Suppressor macrophage treated with lipopolysaccharide for 4 hours (primary cell): ENCODE measurements around the gene ZNF213.

Experiments
- DNase-seq: peaks from one replicate; pipeline ENCODE4 v3.0.0-alpha.2; 2020

Gene ZNF213, protein sequence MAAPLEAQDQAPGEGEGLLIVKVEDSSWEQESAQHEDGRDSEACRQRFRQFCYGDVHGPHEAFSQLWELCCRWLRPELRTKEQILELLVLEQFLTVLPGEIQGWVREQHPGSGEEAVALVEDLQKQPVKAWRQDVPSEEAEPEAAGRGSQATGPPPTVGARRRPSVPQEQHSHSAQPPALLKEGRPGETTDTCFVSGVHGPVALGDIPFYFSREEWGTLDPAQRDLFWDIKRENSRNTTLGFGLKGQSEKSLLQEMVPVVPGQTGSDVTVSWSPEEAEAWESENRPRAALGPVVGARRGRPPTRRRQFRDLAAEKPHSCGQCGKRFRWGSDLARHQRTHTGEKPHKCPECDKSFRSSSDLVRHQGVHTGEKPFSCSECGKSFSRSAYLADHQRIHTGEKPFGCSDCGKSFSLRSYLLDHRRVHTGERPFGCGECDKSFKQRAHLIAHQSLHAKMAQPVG

DNA sequence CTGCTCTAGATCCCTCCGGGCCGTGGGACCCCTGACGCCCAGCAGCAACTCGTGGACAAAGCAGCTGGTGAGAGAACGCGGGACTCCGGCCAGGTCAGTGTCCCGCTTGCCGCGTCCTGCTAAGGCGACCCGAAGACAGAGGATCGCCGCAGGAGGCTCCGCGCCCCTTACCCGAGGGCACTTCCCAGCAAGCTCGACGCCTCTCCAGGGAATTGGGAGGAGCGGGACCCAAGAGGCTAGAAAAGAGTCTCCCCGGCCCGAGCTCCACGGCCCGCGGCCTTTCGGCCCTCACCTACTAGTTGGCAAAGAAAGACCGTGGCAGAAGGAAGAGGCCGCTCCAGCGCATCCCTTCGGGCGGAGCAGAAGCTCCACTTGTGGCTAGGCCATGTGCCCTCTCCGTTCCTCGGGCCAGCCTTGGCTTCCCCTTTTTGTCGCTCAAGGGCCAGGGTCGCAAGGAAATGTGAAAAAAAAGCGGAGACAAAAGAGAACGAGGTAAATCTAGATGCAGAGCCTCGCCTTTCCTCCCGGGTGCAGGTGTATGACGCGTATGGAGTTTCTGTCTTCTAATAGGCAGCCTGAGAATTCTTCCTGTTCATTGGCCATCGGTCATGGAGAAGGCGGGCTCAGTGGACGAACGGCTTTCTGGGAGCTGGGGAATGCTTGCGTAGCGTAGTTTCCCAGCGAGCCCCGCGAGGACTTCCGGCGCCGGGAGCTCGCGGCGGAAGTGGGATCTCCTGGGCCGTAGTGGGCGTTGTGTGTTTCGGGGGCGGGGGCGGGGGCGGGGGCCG lies at the start of gene ZNF213:
Gene ZNF213 (plus strand): TSS at position 692 of the 788 bp plus-strand sequence. CDS start 2,252 bp downstream, outside the sequence.
- DNase-seq: peak; percentile 97

DNA sequence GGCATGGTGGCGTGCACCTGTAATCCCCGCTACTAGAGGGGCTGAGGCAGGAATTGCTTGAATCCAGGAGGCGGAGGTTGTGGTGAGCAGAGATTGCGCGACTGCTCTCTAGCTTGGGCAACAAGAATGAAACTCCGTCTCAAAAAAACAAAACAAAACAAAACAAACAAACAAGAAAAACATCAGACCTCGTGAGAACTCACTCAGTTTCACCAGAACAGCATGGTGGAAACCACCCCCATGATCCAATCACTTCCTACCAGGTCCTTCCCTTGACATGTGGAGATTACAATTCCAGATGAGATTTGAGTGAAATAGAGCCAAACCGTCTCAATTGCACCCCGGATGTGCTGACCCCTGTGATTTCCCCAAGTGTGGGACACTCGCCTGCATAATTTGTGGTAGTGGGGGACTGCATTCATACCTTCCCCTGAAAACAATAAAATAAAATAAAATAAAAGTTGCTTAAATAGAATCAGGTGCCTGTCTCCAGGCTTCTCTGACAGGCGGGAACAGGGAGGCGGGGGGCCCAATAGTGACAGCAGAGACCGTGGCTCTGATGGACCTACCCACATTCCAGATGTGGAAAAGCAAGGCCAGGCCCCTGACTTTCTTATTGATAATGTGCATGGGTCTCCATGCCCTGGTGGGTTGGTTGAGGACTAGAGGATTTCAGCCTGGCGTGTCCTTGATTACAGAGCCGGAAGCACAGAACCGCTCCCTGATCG lies 48.8 kb upstream of the ZNF213 start:
- no peak for DNase-seq

DNA sequence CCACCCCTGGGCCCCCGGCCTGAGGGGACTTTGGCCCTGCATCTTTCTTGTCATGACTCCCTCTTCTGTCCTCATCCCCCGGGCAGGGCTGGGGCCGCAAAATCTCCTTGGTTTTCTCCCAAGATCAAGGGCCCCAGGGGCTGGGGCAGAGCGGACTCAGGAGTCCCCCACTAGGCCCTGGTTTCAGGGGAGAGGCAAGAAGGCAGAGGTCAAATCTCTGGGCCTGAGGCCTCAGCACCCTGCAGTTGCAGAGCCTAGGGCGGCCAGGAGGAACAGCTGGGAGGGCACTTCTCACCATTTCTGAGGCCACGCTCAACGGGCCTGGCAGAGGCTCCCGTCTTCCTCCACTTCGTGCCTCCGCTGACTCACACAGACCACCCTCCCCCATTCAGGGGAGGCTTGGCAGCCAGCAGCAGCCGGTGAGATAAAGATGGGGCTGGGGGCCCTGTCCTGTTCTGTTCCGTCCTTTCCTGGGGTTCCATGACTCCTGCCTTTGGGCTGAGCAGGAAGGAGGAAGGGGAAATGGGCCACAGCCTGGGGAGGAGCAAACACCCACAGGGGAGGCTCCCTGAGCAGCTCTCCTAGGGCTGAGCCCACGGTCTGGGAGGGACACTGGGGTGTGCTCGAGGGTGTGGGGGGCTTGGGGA lies 48.1 kb upstream of the ZNF213 start:
- DNase-seq: peak; percentile 45

DNA sequence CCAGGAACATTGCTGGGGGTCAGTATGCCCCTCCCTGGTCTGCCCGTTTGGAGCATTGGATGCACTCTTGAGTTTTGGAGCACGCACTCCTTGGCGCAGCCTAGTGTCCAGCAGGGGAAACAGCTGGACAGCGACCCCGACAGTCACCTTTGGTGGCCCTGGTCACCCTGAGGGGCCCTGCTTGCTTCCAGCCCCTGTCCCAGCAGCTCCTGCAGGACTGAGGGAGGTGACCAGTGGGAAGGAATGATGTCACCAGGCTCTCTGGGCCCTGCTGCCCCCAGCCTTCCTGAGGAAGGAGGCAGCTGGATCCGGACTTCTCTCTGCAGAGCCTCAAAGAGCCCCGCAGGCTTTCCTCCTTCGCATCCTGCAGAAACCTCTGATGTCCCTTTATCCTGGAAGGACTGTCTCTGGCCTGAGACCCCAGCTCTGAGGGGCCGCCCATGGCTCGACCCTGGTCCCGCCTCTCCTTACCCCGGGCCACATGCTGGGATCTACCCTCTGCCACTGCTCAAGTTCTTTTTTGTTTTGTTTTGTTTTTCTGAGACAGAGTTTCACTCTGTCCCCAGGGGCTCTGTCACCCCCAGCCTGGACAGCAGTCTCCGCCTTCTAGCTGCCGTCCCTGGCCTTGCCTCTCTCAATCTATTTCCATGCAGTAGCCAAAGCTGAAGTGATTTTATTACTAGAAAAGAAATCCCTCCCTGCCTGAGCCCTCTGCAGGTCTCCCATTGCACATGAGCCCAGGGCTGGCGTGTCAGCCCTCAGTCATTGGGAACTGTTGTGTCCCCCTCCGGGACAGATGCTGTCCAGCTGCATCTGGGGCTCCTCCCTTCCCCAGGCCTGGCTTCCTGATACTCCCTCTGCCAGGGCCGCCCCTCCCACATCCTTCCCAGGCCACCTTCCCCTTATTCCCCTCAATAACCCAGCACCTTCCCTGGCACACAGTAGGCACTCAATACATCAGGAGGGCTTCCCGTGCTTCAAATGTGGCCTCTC lies 47.3 kb upstream of the ZNF213 start:
- peak; percentile 33 for DNase-seq

DNA sequence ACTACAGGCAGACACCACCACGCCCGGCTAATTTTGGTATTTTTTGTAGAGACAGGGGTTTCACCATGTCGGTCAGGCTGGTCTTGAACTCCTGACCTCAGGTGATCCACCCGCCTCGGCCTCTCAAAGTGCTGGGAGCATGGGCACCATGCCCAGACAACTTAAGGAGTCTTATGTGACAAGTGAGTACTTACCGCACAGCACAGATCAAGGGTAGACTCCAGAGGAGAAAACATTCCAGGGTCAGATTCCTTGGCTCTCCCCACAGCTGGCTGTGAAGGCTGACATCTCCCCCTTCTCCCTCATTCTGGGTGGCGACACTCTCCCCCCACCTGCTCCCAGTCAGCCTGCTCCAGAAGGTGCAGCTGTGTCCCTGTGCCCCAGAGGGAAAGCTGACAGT lies 46.4 kb upstream of the ZNF213 start:
- DNase-seq: no peak

DNA sequence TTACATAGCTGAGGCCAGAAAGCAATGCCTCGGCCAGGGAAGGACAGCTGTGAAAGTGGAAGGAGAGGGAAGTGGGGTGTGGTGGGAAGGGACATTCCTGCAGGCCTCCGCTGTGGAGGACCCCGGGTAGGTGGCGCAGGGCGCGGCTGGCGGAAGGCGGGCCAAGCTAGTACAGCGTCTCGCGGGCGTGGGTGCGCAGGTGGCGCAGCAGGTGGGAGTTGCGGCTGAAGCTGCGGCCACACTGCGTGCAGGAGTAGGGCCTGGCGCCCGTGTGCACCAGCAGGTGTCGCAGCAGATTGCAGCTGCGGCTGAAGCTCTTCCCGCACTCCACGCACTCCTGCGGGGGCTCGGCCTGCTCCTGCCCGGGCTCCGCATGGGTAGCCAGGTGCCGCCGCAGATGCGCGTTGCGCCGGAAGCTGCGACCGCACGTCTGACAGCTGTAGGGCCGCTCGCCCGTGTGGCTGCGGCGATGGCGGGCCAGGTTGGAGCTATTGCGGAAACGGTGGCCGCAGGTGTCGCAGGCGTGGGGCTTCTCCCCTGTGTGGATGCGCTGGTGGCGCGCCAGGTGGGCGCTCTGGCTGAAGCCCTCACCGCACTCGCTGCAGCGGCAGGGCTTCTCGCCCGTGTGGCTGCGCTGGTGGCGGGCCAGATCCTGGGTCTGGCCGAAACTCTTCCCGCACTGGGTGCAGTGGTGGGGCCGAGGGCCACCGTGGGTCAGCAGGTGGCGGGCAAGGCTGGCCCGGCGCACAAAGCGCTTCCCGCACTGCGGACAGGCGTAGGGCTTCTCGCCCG lies 45.7 kb upstream of the ZNF213 start:
- DNase-seq: no peak

DNA sequence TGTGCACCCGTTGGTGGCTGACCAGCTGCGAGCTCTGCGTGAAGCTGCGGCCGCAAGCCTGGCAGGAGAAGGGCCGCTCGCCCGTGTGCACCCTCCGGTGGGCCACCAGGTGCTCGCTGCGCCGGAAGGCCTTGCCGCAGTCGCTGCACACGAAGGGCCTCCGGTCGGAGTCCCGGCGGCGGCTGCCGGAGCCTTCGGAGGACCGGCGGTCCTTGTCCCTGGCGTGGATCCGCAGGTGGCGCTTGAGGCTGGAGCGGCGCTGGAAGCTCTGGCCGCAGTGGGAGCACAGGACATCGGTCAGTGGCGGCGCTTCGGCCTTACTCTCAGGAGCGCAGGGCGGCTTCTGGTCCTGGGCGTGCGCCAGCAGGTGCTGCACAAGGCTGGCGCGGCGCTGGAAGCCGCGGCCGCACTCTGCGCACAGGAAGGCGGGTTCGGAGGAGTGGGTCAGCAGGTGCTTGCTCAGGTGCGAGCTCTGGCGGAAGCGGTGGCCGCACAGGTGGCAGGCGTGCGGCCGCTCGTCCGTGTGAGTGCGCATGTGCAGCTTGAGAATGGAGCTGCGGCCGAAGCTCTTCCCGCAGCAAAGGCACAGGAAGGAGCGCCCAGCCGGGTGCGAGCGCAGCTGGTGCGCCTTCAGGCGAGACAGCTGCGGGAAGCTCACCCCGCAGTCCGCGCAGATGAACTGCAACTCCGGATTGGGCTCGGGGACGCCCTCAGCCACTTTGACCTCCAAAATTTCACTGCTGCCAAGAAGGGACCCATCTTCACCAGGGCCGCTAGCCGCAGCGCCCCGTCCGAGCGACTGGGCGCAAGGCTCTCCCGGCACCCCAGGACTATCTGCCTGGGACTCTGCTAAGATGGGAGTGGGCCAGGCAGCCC lies 44.9 kb upstream of the ZNF213 start:
- DNase-seq: no peak

DNA sequence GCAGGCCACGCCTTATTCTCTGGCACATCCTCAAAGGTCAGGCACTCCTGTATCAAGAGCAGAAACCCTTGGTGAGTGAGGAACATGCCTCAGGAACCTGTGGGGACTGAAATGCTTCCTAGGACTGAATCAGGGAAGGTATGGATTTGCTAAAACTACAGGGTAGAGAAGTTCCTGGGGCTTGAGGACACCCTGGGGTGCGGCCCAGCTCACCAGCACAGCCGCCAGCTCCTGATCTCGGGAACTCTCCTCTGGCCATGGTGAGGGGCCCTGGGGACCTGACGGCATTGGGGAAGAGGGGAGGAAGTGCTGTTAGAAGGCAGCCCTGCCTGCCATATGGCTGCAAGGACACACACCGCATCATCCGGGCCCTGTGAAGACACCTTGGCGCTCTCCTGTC lies 43.3 kb upstream of the ZNF213 start:
- no peak for DNase-seq

DNA sequence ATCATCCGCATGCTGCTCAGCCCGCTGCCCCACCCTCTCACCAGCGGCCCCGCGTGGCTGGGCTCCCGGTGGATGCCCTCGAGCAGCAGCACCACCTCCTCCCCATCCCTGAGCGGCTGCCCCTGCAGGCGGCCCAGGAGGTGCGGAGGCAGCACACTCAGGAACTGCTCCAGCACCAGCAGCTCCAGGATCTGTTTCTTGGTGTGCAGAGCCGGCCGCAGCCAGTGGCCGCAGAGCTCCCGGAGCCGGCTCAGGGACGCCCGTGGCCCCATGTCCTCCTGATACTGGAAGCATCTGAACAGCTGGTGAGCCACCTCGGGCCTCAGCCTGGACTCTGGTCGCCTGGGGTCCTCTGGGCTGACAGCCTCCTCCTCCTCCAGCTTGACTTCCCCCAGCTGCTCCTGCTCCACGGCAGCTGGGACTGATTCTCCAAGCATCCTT lies 42.3 kb upstream of the ZNF213 start:
- no peak for DNase-seq

DNA sequence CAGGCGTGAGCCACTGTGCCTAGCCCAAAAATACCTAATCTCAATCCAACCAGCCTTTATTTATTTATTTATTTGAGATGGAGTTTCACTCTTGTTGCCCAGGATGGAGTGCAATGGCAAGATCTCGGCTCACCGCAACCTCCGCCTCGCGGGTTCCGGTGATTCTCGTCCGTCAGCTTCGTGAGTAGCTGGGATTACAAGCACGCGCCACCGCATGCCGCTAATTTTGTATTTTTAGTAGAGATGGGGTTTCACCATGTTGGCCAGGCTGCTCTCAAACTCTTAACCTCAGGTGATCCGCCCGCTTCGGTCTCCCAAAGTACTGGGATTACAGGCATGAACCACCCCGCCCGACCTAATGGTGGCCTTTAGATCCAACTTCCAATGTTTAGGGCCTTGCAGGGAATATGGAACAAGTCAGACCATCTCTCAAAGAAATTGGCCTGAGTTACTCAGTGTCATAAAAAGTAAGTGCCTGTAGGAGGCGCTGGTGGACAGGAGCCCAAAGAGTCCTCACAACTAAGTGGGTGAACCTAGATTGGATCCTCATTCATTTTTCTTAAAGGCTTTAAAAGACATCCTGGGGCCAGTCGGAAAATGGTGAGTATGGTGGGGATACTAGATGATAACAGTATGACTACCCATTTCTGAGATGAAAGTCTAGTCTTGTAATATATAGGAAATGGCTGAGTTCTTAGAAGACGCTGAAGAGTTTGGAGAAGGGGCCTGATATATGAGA lies 40.4 kb upstream of the ZNF213 start:
- peak; percentile 76 for DNase-seq

DNA sequence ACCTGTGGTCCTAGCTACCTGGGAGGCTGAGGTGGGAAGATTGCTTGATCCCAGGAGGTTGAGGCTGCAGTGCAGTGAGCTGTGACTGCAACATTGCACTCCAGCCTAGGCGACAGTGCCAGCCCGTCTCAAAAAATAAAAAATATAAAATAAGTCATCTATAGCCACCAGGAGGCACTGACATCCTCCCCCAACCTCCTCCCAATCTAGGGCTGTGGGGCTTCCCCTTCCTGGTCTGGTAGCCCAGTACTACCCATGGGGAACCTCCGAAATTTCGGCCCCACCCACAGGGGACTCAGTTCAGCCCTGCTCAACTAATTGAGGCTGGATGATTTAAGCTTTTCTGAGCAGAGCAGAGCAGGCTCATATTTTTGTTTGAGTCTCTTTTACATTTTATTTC lies 39.0 kb upstream of the ZNF213 start:
- peak; percentile 87 for DNase-seq

DNA sequence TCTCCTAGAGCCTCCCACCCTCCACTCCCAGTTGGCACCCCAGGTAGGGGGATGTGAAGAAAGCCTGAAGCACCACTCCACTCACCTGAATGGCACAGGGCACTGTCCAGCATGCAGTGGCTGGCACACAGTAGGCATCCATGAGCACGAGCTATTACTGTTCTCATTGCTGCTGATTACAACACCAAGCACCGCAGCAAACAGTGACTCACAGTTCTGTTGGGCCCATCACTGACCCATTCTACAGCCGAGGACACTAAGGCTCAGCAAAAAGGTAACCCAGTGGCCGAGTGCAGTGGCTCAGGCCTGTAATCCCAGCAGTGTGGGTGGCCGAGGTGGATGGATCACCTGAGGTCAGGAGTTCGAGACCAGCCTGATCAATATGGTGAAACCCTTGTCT lies 38.5 kb upstream of the ZNF213 start:
- peak; percentile 24 for DNase-seq

DNA sequence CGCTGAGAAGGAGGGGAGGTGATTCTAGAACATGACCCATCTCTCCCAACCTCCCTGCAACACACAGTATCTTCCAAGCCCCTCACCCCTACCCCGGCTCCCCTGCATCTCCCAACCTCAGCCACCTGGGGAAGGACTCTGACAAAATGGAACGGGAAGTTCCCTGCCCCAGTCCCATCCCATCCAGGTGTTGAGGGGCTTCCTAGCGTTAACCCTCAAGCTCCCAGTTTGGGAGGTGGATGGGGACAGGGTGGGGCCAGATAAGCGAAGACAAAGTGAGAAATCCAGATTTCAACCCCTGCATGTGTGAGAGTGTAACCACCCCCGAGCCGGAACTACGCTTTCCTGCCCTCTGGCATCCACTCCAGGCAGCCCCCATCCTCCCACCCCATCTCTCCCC lies 37.6 kb upstream of the ZNF213 start:
- no peak for DNase-seq

DNA sequence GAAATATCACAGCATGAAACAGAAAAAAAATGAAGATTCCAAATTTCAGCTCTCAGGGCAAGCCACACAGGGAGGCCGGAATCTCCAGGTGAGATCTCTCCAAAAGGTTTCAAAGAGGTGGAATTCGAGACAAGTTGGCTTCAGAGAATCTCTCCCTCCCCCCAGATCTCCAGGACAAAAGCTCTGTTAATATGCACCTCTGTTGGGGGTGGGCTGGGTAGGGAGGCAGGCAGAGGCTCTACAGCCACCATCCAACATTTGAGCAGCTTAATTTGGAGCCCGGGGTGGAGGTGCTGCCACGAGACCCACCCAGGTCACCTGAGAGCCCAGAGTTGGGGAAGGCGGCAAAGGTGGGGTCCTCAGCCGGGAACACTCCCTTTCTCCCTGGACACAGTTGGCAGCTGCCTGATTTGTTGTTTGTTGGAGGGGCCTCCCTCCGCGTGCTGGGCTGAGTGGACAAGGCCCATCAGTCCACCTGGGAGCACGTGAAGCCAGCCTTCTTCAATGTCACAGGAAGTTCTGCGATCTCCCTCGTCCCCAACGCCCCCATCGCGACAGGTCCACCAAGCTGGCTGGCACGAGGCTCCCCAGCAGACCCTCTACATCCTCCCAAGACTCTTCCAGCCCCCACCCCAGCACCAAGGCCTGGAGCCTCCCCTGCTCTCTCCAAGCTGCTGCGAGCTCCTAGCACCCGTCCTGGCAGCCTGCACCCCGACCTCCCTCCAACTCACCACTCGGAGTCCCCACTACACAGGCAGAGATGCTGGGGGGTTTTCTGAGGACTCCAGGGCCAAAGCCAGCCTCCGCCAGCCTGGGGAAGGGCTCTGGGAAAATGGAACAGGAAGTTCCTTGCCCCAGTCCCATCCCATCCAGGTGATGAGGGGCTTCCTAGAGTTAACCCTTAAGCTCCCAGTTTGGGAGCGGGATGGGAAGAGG lies 36.1 kb upstream of the ZNF213 start, which contains the start of gene ZSCAN10:
Gene ZSCAN10 (minus strand): TSS at position 836 of the 936 bp plus-strand sequence. CDS start 6,357 bp downstream, outside the sequence.
- DNase-seq: no peak

DNA sequence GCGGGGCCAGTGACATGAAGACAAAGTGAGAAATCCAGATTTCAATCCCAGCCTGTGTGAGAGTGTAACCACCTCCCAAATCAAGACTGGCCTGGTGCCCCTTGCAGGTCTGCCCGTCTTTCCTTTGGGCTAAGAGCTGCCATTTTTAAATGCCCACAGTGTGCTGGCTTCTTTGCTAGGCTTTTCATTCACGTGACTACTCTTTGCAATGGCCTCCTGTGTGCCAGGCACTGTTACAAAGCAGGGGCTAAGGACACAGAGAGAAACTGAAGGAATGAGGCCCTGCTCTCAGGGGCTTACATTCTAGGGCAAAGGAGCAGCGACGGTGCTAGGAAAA lies 35.5 kb upstream of the ZNF213 start:
- no peak for DNase-seq

DNA sequence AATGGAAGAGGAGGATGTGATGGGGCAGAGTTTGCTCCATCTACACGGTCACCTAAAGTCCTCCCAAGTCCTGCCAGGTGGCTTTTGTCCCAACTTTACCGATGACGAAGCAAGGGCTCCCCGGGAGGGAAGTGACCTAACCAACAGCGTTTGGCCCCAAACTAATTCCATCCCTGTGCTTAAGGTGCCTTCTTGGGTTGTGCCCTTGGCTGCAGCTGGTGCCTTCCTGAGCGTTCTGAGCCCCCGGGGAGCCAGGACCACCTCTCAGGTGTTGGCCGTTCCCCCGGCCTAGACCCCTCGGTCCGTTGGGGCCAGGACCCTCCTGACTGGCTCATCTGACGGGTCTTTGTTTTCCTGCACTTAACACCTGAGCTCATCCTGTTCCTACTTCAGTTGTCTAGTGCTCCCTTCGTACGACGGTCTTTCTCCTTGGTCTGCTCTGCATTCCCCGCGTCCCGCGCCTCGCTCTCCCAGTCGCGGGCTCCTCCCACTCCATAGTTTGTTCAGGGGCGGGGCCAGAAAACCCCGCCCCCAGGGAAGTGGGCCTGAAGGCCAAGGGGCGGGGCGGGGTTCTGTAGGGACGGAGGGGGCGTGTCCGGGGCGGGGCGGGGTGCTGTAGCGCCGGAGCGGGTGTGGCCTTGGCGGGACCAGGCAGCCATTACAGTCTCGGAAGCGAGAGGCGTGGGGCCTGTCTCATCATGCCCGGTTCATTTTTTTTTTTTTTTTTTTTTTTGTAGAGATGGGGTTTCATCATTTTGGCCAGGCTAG lies 34.9 kb upstream of the ZNF213 start:
- peak; percentile 98 for DNase-seq
